Activated CD8-positive, alpha-beta T cell treated with anti-CD3 and anti-CD28 coated beads, Interleukin-2, amount 10 ng/mL, durations not matched to agents 7 days and 5 days (primary cell): Measurements from ENCODE around the gene OR51E2. TPM values are rescaled to one million over a fixed set of nuclear protein-coding genes. Genes with fewer than 3 reads are reported as not detected.

Experiments
- ATAC-seq: fragments of 150-1000 bp; cut with Tn5 transposase; one replicate; pipeline ENCODE4 v1.10.0; 2021; ENCODE audit warnings: moderate library complexity
- CTCF ChIA-PET: fragments of 350-600 bp; sonication (Branson Sonifier 250); formaldehyde crosslinking; loops from one replicate; lab custom pipeline; 2021; ENCODE audit warnings: antibody characterized with exemption; lab: Charles Lee
- POLR2A ChIA-PET: fragments of 350-600 bp; sonication (Branson Sonifier 250); formaldehyde crosslinking; loops from one replicate; lab custom pipeline; 2021; ENCODE audit warnings: antibody characterized with exemption; lab: Charles Lee
- DNase-seq: peaks from one replicate; pipeline ENCODE4 v3.0.0-alpha.2; 2020
- H3K27ac Mint-ChIP-seq: one replicate; pipeline ENCODE4 v1.8.0; 2021; ENCODE audit warnings: mild to moderate bottlenecking, mixed read lengths
- H3K27me3 Mint-ChIP-seq: one replicate; pipeline ENCODE4 v1.8.0; 2021; ENCODE audit warnings: low read depth, mixed read lengths
- H3K36me3 Mint-ChIP-seq: one replicate; pipeline ENCODE4 v1.8.0; 2021; ENCODE audit warnings: low read depth, mixed read lengths
- H3K4me1 Mint-ChIP-seq: one replicate; pipeline ENCODE4 v1.8.0; 2021; ENCODE audit warnings: low read depth, mixed read lengths
- H3K4me3 Mint-ChIP-seq: one replicate; pipeline ENCODE4 v1.8.0; 2021; ENCODE audit warnings: mild to moderate bottlenecking, mixed read lengths
- H3K9me3 Mint-ChIP-seq: one replicate; pipeline ENCODE4 v1.8.0; 2022; ENCODE audit warnings: mixed read lengths; ENCODE audit not compliant: insufficient read depth
- total RNA-seq, 2 experiments: library from RNA; stranded (reverse); gene quantifications; one replicate each; pipeline ENCODE4 v1.2.3, GENCODE V29; 2021

OR51E2 gene
- total RNA-seq, 2 experiments from 2014 or later, result not detected

GRCh38 chr11:4654635-4655369 is 42.9 kb downstream of the OR51E2 start:
- Mint-ChIP-seq H3K27ac (no peak overlapping the region), H3K9me3 (no peaks in the 10 kb centered on the region), H3K4me3 (no peak overlapping the region), H3K4me1 (no peaks in the 10 kb centered on the region), H3K36me3 (no peaks in the 10 kb centered on the region), H3K27me3 (no peaks in the 10 kb centered on the region)
- CTCF ChIA-PET, result no interaction called here
- ATAC-seq, result no peak
- POLR2A ChIA-PET, result no interaction called here
- no peak for DNase-seq

- Mint-ChIP-seq H3K4me3 (no peak overlapping the region), H3K9me3 (no peaks in the 10 kb centered on the region), H3K27me3 (peaks cover 5% of the 10 kb centered on the region), H3K36me3 (no peaks in the 10 kb centered on the region), H3K27ac (no peak overlapping the region), H3K4me1 (no peaks in the 10 kb centered on the region)
- CTCF ChIA-PET, result interaction anchor here (2.0 kb wide), 1 partner anchor 11 kb away, joined by 6 read pairs; the partner anchor contains the start of gene OR51D1
- DNase-seq (no peak), ATAC-seq (no peak)
- POLR2A ChIA-PET, result no interaction called here
These were observed 49.9 kb downstream of the OR51E2 start for GRCh38 chr11:4647766-4648165.

- Mint-ChIP-seq H3K27me3 (peaks cover 5% of the 10 kb centered on the region), H3K27ac (no peak overlapping the region), H3K36me3 (no peaks in the 10 kb centered on the region), H3K9me3 (no peaks in the 10 kb centered on the region), H3K4me3 (no peak overlapping the region), H3K4me1 (no peaks in the 10 kb centered on the region)
- no peak for DNase-seq
- ATAC-seq, result no peak
- CTCF ChIA-PET, result interaction anchor here (1.9 kb wide), 1 partner anchor 9 kb away, joined by 6 read pairs; the partner anchor contains the start of gene OR51D1
- POLR2A ChIA-PET, result no interaction called here
These were observed 51.7 kb downstream of the OR51E2 start for GRCh38 chr11:4645974-4646373.

GRCh38 chr11:4644233-4644632 is 53.4 kb downstream of the OR51E2 start:
- peaks cover 4% of the 10 kb centered on the region for H3K27me3 Mint-ChIP-seq
- H3K4me3 Mint-ChIP-seq, result no peak overlapping the region
- ATAC-seq (no peak), DNase-seq (no peak)
- ChIA-PET CTCF (no interaction called here), POLR2A (no interaction called here)
- no peaks in the 10 kb centered on the region for H3K9me3 Mint-ChIP-seq
- H3K4me1 Mint-ChIP-seq, result no peaks in the 10 kb centered on the region
- H3K27ac Mint-ChIP-seq, result no peak overlapping the region
- no peaks in the 10 kb centered on the region for H3K36me3 Mint-ChIP-seq

- Mint-ChIP-seq H3K27ac (no peak within 1 kb of the TSS), H3K36me3 (no peaks in the 10 kb centered on the region), H3K9me3 (no peaks in the 10 kb centered on the region), H3K4me3 (no peak within 1 kb of the TSS), H3K4me1 (no peaks in the 10 kb centered on the region), H3K27me3 (peaks cover 3% of the 10 kb centered on the region)
- CTCF ChIA-PET, result no interaction called here
- ATAC-seq, result no peak
- DNase-seq, result no peak
- POLR2A ChIA-PET, result no interaction called here
These were observed 54.0 kb downstream of the OR51E2 start, which contains the start of gene OR51E1 for GRCh38 chr11:4643682-4644081. TSS of gene OR51E1 (plus strand) at chr11:4643982. CDS start at chr11:4652527, 8,545 bp downstream.

- no peak overlapping the region for H3K4me3 Mint-ChIP-seq
- ATAC-seq (no peak), DNase-seq (no peak)
- no peaks in the 10 kb centered on the region for H3K36me3 Mint-ChIP-seq
- H3K9me3 Mint-ChIP-seq, result no peaks in the 10 kb centered on the region
- no peaks in the 10 kb centered on the region for H3K4me1 Mint-ChIP-seq
- H3K27me3 Mint-ChIP-seq, result peaks cover 2% of the 10 kb centered on the region
- no peak overlapping the region for H3K27ac Mint-ChIP-seq
- CTCF ChIA-PET, result no interaction called here
- POLR2A ChIA-PET, result no interaction called here
These were observed 54.6 kb downstream of the OR51E2 start for GRCh38 chr11:4643076-4643475.

GRCh38 chr11:4642043-4642442 is 55.6 kb downstream of the OR51E2 start:
- H3K27ac Mint-ChIP-seq, result no peak overlapping the region
- DNase-seq (no peak), ATAC-seq (no peak)
- no peaks in the 10 kb centered on the region for H3K36me3 Mint-ChIP-seq
- ChIA-PET CTCF (no interaction called here), POLR2A (no interaction called here)
- H3K4me1 Mint-ChIP-seq, result no peaks in the 10 kb centered on the region
- no peaks in the 10 kb centered on the region for H3K27me3 Mint-ChIP-seq
- no peak overlapping the region for H3K4me3 Mint-ChIP-seq
- H3K9me3 Mint-ChIP-seq, result no peaks in the 10 kb centered on the region

GRCh38 chr11:4641501-4641900 is 56.2 kb downstream of the OR51E2 start:
- POLR2A ChIA-PET, result no interaction called here
- ATAC-seq (no peak), DNase-seq (no peak)
- no peaks in the 10 kb centered on the region for H3K36me3 Mint-ChIP-seq
- no peaks in the 10 kb centered on the region for H3K4me1 Mint-ChIP-seq
- no peak overlapping the region for H3K27ac Mint-ChIP-seq
- H3K4me3 Mint-ChIP-seq, result no peak overlapping the region
- CTCF ChIA-PET, result no interaction called here
- no peaks in the 10 kb centered on the region for H3K27me3 Mint-ChIP-seq
- no peaks in the 10 kb centered on the region for H3K9me3 Mint-ChIP-seq

- ChIA-PET POLR2A (no interaction called here), CTCF (no interaction called here)
- Mint-ChIP-seq H3K9me3 (no peaks in the 10 kb centered on the region), H3K36me3 (no peaks in the 10 kb centered on the region), H3K27ac (no peak overlapping the region), H3K4me1 (no peaks in the 10 kb centered on the region), H3K4me3 (no peak overlapping the region), H3K27me3 (no peaks in the 10 kb centered on the region)
- no peak for ATAC-seq
- DNase-seq, result no peak
These were observed 57.7 kb downstream of the OR51E2 start for GRCh38 chr11:4639931-4640330.

GRCh38 chr11:4637662-4638047 is 60.0 kb downstream of the OR51E2 start:
- no peaks in the 10 kb centered on the region for H3K36me3 Mint-ChIP-seq
- no peak for ATAC-seq
- H3K27me3 Mint-ChIP-seq, result peaks cover 2% of the 10 kb centered on the region
- H3K4me3 Mint-ChIP-seq, result no peak overlapping the region
- no peaks in the 10 kb centered on the region for H3K4me1 Mint-ChIP-seq
- ChIA-PET CTCF (interaction anchor here (0.6 to 3.2 kb wide), 14 partner anchors 10 to 1253 kb away, joined by 3 to 26 read pairs (median 6); partner anchors contain the start of gene OR52I1), POLR2A (no interaction called here)
- H3K27ac Mint-ChIP-seq, result no peak overlapping the region
- DNase-seq, result no peak
- no peaks in the 10 kb centered on the region for H3K9me3 Mint-ChIP-seq

GRCh38 chr11:4636962-4637661 is 60.5 kb downstream of the OR51E2 start, which contains the start of gene OR51D1:
TSS of gene OR51D1 (plus strand) at chr11:4637477. CDS start at chr11:4639791, 2,314 bp downstream.
- peaks cover 3% of the 10 kb centered on the region for H3K27me3 Mint-ChIP-seq
- no peaks in the 10 kb centered on the region for H3K9me3 Mint-ChIP-seq
- no peaks in the 10 kb centered on the region for H3K36me3 Mint-ChIP-seq
- H3K4me3 Mint-ChIP-seq, result no peak within 1 kb of the TSS
- ATAC-seq (peak; percentile 97), DNase-seq (peak; percentile 75)
- no peak within 1 kb of the TSS for H3K27ac Mint-ChIP-seq
- no peaks in the 10 kb centered on the region for H3K4me1 Mint-ChIP-seq
- CTCF ChIA-PET, result interaction anchor here (0.6 to 3.2 kb wide), 21 partner anchors 8 to 1254 kb away, joined by 3 to 26 read pairs (median 4); partner anchors contain the start of gene OR52I1
- POLR2A ChIA-PET, result no interaction called here

- CTCF ChIA-PET, result interaction anchor here (0.8 to 3.2 kb wide), 16 partner anchors 9 to 655 kb away, joined by 3 to 26 read pairs (median 6); no protein-coding TSS in a partner anchor
- no peak for ATAC-seq
- no peaks in the 10 kb centered on the region for H3K36me3 Mint-ChIP-seq
- no peak overlapping the region for H3K4me3 Mint-ChIP-seq
- peaks cover 5% of the 10 kb centered on the region for H3K27me3 Mint-ChIP-seq
- no peak overlapping the region for H3K27ac Mint-ChIP-seq
- no peaks in the 10 kb centered on the region for H3K9me3 Mint-ChIP-seq
- POLR2A ChIA-PET, result no interaction called here
- no peak for DNase-seq
- no peaks in the 10 kb centered on the region for H3K4me1 Mint-ChIP-seq
These were observed 61.5 kb downstream of the OR51E2 start for GRCh38 chr11:4636136-4636535.
